GM10847 (cell line): Measurements from ENCODE around the gene ADGRE2.

Experiments
- POLR2A ChIP-seq: IDR thresholded peaks from 2 replicates; pipeline ENCODE4 v1.6.1; 2011; ENCODE audit not compliant: insufficient read length; ENCODE audit errors: extremely low read depth

ADGRE2 gene

GRCh38 chr19:14733574-14733973, 44.8 kb downstream of the ADGRE2 start:
- no peak for TF ChIP-seq POLR2A

DNA sequence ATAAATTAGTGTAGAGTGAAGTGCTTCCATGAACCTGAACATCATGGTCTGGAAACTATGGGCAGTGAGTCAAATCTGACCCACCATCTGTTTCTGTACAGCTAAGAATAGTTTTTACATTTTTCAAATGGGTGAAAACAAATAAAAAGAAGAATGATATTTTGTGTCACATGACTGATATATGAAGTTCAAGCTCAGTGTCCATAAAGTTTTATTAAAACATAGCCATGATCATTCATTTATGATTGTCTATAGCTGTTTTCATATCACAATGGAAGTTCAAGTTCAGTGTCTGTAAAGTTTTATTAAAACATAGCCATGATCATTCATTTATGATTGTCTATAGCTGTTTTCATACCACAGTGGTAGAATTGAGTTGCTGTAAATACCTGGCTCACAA, 45.9 kb downstream of the ADGRE2 start:
- TF ChIP-seq POLR2A = no peak

- no peak for TF ChIP-seq POLR2A
Measured at GRCh38 chr19:14731200-14731599, 47.2 kb downstream of the ADGRE2 start.

- no peak for TF ChIP-seq POLR2A
Measured at GRCh38 chr19:14728595-14728994, 49.8 kb downstream of the ADGRE2 start.

GRCh38 chr19:14722127-14722526, 56.2 kb downstream of the ADGRE2 start:
- TF ChIP-seq POLR2A = no peak

- TF ChIP-seq POLR2A = no peak
Measured at GRCh38 chr19:14719162-14719561, 59.2 kb downstream of the ADGRE2 start.

- no peak for TF ChIP-seq POLR2A
Measured at GRCh38 chr19:14718522-14719116, 59.7 kb downstream of the ADGRE2 start.

- no peak for TF ChIP-seq POLR2A
Measured at GRCh38 chr19:14715841-14716240, 62.5 kb downstream of the ADGRE2 start.

DNA sequence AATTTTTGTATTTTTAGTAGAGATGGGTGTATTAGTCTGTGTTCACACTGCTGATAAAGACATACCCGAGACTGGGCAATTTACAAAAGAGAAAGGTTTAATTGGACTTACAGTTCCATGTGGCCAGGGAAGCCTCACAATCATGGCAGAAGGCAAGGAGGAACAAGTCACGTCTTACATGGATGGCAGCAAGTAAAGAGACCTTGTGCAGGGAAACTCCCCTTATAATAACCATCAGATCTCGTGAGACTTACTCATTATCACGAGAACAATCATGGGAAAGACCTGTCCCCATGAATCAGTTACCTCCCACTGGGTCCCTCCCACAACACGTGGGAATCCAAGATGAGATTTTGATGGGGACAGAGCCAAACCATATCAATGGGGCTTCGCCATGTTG, 73.9 kb downstream of the ADGRE2 start:
- TF ChIP-seq POLR2A = no peak

- TF ChIP-seq POLR2A = no peak
Measured at GRCh38 chr19:14703833-14704232, 74.5 kb downstream of the ADGRE2 start.

GRCh38 chr19:14700711-14701375, 77.5 kb downstream of the ADGRE2 start:
- TF ChIP-seq POLR2A = no peak

- TF ChIP-seq POLR2A = no peak
Measured at GRCh38 chr19:14699641-14700040, 78.7 kb downstream of the ADGRE2 start.

- TF ChIP-seq POLR2A = no peak
Measured at GRCh38 chr19:14695471-14695870, 82.9 kb downstream of the ADGRE2 start.

DNA sequence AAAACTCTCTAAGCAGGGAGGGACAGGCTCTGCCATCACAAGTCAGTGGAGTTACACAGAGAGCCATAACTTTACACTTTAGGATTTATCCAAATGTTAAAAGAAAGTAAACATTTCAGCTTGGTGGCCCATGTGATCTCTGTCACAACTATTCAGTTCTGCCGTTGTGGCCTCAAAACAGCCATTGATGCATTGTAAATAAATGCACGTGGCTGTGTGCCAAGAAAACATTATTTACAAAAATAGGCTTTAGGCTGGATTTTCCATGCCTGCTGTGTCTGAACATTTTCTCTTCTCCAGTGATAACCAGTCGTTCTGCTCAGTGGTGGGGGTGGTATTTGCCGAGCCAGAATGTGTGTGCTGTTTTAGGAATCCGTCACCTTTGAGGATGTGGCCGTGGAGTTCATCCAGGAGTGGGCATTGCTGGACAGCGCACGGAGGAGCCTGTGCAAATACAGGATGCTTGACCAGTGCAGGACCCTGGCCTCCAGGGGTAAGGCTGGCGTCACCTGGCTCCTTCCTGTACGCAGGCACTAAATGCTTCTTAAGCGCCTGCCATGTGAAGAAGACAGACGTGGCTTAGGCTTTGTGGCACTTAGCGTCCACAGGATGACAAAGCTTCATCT, 83.6 kb downstream of the ADGRE2 start:
- TF ChIP-seq POLR2A = no peak

- peak; percentile 82 for TF ChIP-seq POLR2A
Measured at GRCh38 chr19:14689598-14690503, 88.5 kb downstream of the ADGRE2 start, which contains the start of gene ZNF333. Gene ZNF333 (plus strand): TSS chr19:14690048. CDS start chr19:14693492, 3,444 bp downstream.
